CD4-positive, alpha-beta T cell treated with Interleukin-12 subunit alpha and Interleukin-12 subunit beta, for 1 hour (primary cell): ENCODE measurements around the gene BAIAP2L1.

Experiments used
- DNase-seq: peaks from one replicate; pipeline ENCODE4 v3.0.0-alpha.2; 2020

Gene BAIAP2L1

GRCh38 chr7:98357751-98358161 lies 43.1 kb downstream of the BAIAP2L1 start:
- DNase-seq: no peak

- no peak for DNase-seq
Observed at GRCh38 chr7:98355250-98355538, 45.7 kb downstream of the BAIAP2L1 start.

GRCh38 chr7:98354511-98355249 lies 46.2 kb downstream of the BAIAP2L1 start:
- DNase-seq: no peak

GRCh38 chr7:98354052-98354451 lies 46.8 kb downstream of the BAIAP2L1 start:
- DNase-seq: no peak

GRCh38 chr7:98352621-98353020 lies 48.3 kb downstream of the BAIAP2L1 start:
- no peak for DNase-seq

GRCh38 chr7:98351136-98351535 lies 49.8 kb downstream of the BAIAP2L1 start:
- no peak for DNase-seq

- no peak for DNase-seq
Observed at GRCh38 chr7:98348726-98349474, 52.0 kb downstream of the BAIAP2L1 start.

- DNase-seq: no peak
Observed at GRCh38 chr7:98346515-98347069, 54.3 kb downstream of the BAIAP2L1 start.

- DNase-seq: no peak
Observed at GRCh38 chr7:98341106-98341505, 59.8 kb downstream of the BAIAP2L1 start.

- no peak for DNase-seq
Observed at GRCh38 chr7:98339043-98339442, 61.8 kb downstream of the BAIAP2L1 start.

- DNase-seq: no peak
Observed at GRCh38 chr7:98338441-98338840, 62.4 kb downstream of the BAIAP2L1 start.

- no peak for DNase-seq
Observed at GRCh38 chr7:98335411-98335977, 65.4 kb downstream of the BAIAP2L1 start.

GRCh38 chr7:98334081-98334480 lies 66.8 kb downstream of the BAIAP2L1 start:
- DNase-seq: no peak

- DNase-seq: no peak
Observed at GRCh38 chr7:98330926-98331529, 69.9 kb downstream of the BAIAP2L1 start.

GRCh38 chr7:98329791-98330373 lies 71.0 kb downstream of the BAIAP2L1 start:
- no peak for DNase-seq

- DNase-seq: no peak
Observed at GRCh38 chr7:98329100-98329790, 71.6 kb downstream of the BAIAP2L1 start.

GRCh38 chr7:98324782-98325181 lies 76.1 kb downstream of the BAIAP2L1 start:
- DNase-seq: no peak

GRCh38 chr7:98323597-98324322 lies 77.1 kb downstream of the BAIAP2L1 start:
- no peak for DNase-seq

GRCh38 chr7:98322331-98323270 lies 78.3 kb downstream of the BAIAP2L1 start:
- no peak for DNase-seq

GRCh38 chr7:98321301-98321700 lies 79.6 kb downstream of the BAIAP2L1 start:
- no peak for DNase-seq

GRCh38 chr7:98319176-98319575 lies 81.7 kb downstream of the BAIAP2L1 start:
- DNase-seq: no peak
